ENCODE data around the gene ASIP. TPM values are rescaled to one million over a fixed set of nuclear protein-coding genes. Genes with fewer than 3 reads are reported as not detected.

ASIP gene
- polyA plus RNA-seq, 3 donors: 0.40 TPM; not detected in 2

DNA sequence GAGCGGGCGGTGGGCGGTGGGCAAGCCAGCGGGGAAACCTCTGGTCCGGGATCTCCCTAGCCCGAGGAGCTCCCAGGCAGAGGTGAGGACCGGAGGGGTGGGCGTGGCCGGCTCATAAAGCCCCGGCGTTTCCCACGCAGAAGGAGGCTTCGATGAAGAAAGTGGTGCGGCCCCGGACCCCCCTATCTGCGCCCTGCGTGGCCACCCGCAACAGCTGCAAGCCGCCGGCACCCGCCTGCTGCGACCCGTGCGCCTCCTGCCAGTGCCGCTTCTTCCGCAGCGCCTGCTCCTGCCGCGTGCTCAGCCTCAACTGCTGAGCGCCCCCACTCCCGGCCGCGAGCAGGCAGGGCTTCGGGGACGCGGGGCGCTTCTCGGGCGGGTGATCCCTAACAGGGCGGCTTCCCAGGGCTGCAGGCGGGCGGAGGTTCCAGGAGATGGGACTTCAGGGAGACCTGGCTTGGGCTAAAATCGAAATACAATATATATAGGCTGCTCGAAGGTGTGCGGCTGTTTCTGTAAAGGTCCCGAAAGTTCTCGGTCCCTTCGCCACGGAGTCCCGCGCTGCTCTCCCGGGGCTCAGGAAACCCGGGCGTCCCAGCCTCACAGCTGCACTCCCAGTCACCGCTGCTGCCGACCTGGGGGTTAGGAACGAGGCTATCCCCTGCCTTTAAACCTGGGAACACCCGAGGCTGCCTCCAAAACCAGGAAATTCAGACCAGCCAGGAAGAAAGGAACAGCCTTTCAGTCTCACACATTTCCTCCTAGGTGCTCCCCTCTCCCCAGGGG is 27.8 kb downstream of the ASIP start:
- Histone ChIP-seq H3K9me3 (replicated peaks in 1 of 2; ENCODE audit: control insufficient read depth in 1 of 2, insufficient read depth in 1 of 2, low read length in 2 of 2) (no peaks in the 10 kb centered on the region), H4K20me1 (ENCODE audit: insufficient read depth, low read length) (no peaks in the 10 kb centered on the region), H3K4me2 (replicated peaks; ENCODE audit: extremely low read depth, low read length, poor library complexity, severe bottlenecking) (peak overlapping the region; percentile 86), H3K9ac (ENCODE audit: insufficient read depth, low read length, poor library complexity, severe bottlenecking) (peak overlapping the region; percentile 65), H3K27ac (ENCODE audit: low read depth in 1 of 2, low read length in 2 of 2) (no peak overlapping the region), H3K27me3 (ENCODE audit: control insufficient read depth in 2 of 2, insufficient read depth in 2 of 2, low read length in 2 of 2) (peaks cover 0 to 4% of the 10 kb centered on the region in 2 donors), H3K4me1 (ENCODE audit: control insufficient read depth in 1 of 2, insufficient read depth in 2 of 2, low read length in 2 of 2) (peaks cover 9 to 12% of the 10 kb centered on the region in 2 donors), H2AFZ (ENCODE audit: insufficient read depth, low read depth, low read length, poor library complexity, severe bottlenecking) (peak overlapping the region; percentile 89), H3K36me3 (replicated peaks in 1 of 2; ENCODE audit: control insufficient read depth in 1 of 2, insufficient read depth in 2 of 2, low read length in 2 of 2) (peaks cover 0 to 2% of the 10 kb centered on the region in 2 donors), H3K4me3 (replicated peaks in 1 of 3; ENCODE audit: low read depth in 2 of 3, low read length in 3 of 3) (peak overlapping the region; percentile 25 to 74 (median 43)), H3K79me2 (ENCODE audit: insufficient read depth, low read length) (no peaks in the 10 kb centered on the region)
- H3K4me1 Mint-ChIP-seq: peaks cover 8% of the 10 kb centered on the region
- intact Hi-C loops (cut with micrococcal nuclease): no loop called here
- H3K36me3 Mint-ChIP-seq: peaks cover 9% of the 10 kb centered on the region in 2 donors
- TF ChIP-seq, protein P1, sequence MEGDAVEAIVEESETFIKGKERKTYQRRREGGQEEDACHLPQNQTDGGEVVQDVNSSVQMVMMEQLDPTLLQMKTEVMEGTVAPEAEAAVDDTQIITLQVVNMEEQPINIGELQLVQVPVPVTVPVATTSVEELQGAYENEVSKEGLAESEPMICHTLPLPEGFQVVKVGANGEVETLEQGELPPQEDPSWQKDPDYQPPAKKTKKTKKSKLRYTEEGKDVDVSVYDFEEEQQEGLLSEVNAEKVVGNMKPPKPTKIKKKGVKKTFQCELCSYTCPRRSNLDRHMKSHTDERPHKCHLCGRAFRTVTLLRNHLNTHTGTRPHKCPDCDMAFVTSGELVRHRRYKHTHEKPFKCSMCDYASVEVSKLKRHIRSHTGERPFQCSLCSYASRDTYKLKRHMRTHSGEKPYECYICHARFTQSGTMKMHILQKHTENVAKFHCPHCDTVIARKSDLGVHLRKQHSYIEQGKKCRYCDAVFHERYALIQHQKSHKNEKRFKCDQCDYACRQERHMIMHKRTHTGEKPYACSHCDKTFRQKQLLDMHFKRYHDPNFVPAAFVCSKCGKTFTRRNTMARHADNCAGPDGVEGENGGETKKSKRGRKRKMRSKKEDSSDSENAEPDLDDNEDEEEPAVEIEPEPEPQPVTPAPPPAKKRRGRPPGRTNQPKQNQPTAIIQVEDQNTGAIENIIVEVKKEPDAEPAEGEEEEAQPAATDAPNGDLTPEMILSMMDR (IDR thresholded peaks at IDR 0.05): no peak
- peaks cover 7 to 15% (median 9%) of the 10 kb centered on the region in 3 donors for H3K27me3 Mint-ChIP-seq (ENCODE audit: low read depth in 3 of 3)
- H3K4me3 Mint-ChIP-seq: peak overlapping the region; percentile 82 to 93
- peak in 2 of 3 donors; percentile 31 to 36 for DNase-seq
- H3K9me3 Mint-ChIP-seq: peaks cover 0 to 2% (median 0%) of the 10 kb centered on the region in 7 donors
- H3K27ac Mint-ChIP-seq: peak overlapping the region in 2 of 7 donors; percentile 30 to 42
- 9% methylated on average over 56 of the region's 58 CpGs for whole genome bisulfite sequencing (ENCODE audit: insufficient coverage)

DNA sequence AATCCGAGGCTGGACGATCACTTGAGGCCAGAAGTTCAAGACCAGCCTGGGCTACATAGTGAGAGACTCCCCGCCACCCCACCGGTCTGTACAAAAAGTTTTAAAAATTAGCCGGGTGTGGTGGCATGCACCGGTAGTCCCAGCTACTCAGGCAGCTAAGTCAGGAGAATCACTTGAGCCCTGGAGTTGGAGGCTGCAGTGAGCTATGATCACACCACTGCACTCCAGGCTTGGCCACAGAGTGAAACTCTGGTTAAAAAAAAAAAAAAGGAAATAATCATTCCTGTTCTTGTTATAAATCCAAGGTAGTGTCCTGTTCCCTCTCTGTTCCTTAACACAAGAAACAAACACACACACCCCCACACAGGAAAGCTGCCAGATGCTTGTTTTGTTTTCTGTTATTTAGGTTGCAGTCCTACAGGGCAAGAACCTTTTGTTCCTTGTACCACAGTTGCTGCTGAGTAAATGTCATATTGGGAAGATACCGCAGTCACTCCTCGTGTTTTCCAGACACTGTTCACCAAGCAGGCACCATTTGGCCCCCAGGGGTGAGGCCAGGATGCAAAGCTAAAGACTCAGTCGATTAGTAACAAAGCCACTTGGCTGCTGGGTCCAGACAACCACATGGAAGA is 28.9 kb downstream of the ASIP start:
- Mint-ChIP-seq H3K4me1 (peaks cover 8% of the 10 kb centered on the region), H3K27ac (no peak overlapping the region), H3K4me3 (no peak overlapping the region), H3K27me3 (ENCODE audit: low read depth in 3 of 3) (peaks cover 7 to 15% (median 9%) of the 10 kb centered on the region in 3 donors), H3K9me3 (peaks cover 0 to 2% (median 0%) of the 10 kb centered on the region in 7 donors), H3K36me3 (peaks cover 13 to 15% of the 10 kb centered on the region in 2 donors)
- Histone ChIP-seq H3K4me3 (replicated peaks in 1 of 3; ENCODE audit: low read depth in 2 of 3, low read length in 3 of 3) (no peak overlapping the region), H3K36me3 (replicated peaks in 1 of 2; ENCODE audit: control insufficient read depth in 1 of 2, insufficient read depth in 2 of 2, low read length in 2 of 2) (peaks cover 0 to 9% of the 10 kb centered on the region in 2 donors), H3K4me1 (ENCODE audit: control insufficient read depth in 1 of 2, insufficient read depth in 2 of 2, low read length in 2 of 2) (peaks cover 9 to 12% of the 10 kb centered on the region in 2 donors), H3K4me2 (replicated peaks; ENCODE audit: extremely low read depth, low read length, poor library complexity, severe bottlenecking) (no peak overlapping the region), H4K20me1 (ENCODE audit: insufficient read depth, low read length) (no peaks in the 10 kb centered on the region), H3K9me3 (replicated peaks in 1 of 2; ENCODE audit: control insufficient read depth in 1 of 2, insufficient read depth in 1 of 2, low read length in 2 of 2) (no peaks in the 10 kb centered on the region), H3K79me2 (ENCODE audit: insufficient read depth, low read length) (no peaks in the 10 kb centered on the region), H2AFZ (ENCODE audit: insufficient read depth, low read depth, low read length, poor library complexity, severe bottlenecking) (no peak overlapping the region), H3K27me3 (ENCODE audit: control insufficient read depth in 2 of 2, insufficient read depth in 2 of 2, low read length in 2 of 2) (peaks cover 0 to 4% of the 10 kb centered on the region in 2 donors), H3K27ac (ENCODE audit: low read depth in 1 of 2, low read length in 2 of 2) (no peak overlapping the region), H3K9ac (ENCODE audit: insufficient read depth, low read length, poor library complexity, severe bottlenecking) (no peak overlapping the region)
- intact Hi-C loops (cut with micrococcal nuclease): loop anchor here in 1 of 2 donors (5.0 kb wide), 1 partner anchor 647 kb away; no protein-coding TSS in a partner anchor
- TF ChIP-seq, protein P1 (IDR thresholded peaks at IDR 0.05): no peak
- DNase-seq: no peak
- WGBS (ENCODE audit: insufficient coverage): 98% methylated on average over 8 of the region's 9 CpGs

Data from CD14-positive monocyte (primary cell).